Neural cell (in vitro differentiated cells): Measurements from ENCODE around the gene EML5. TPM values are rescaled to one million over a fixed set of nuclear protein-coding genes. Genes with fewer than 3 reads are reported as not detected.

Experiments used
- H2AFZ ChIP-seq: fragments of 200-600, 300-800 bp; sonication (generic), shearing (Covaris generic); 2 replicates; pipeline ENCODE4 v1.6.0; 2014; ENCODE audit warnings: low read depth, mild to moderate bottlenecking, antibody characterized with exemption, low read length, moderate library complexity
- H3F3A ChIP-seq: fragments of 200-600 bp; shearing (Covaris generic); 2 replicates; pipeline ENCODE4 v1.6.1; 2016; ENCODE audit warnings: mild to moderate bottlenecking, moderate library complexity, mixed read lengths, antibody characterized with exemption, low read length; ENCODE audit not compliant: insufficient read depth, poor library complexity, severe bottlenecking
- H3K27ac ChIP-seq: fragments of 200-600, 300-800 bp; sonication (generic), shearing (Covaris generic); 2 replicates; pipeline ENCODE4 v1.5.1; 2014; ENCODE audit warnings: mild to moderate bottlenecking, low read length, moderate library complexity
- H3K27me3 ChIP-seq: fragments of 300-800, 200-600 bp; sonication (generic), shearing (Covaris generic); 2 replicates; pipeline ENCODE4 v1.6.0; 2014; ENCODE audit warnings: mild to moderate bottlenecking, low read depth, low read length, moderate library complexity; ENCODE audit not compliant: insufficient read depth
- H3K36me3 ChIP-seq: fragments of 300-800, 200-600 bp; sonication (generic), shearing (Covaris generic); 2 replicates; pipeline ENCODE4 v1.5.1; 2014; ENCODE audit warnings: mild to moderate bottlenecking, antibody characterized with exemption, low read length, moderate library complexity; ENCODE audit not compliant: insufficient read depth
- H3K4me2 ChIP-seq: fragments of 300-800, 200-600 bp; sonication (generic), shearing (Covaris generic); 2 replicates; pipeline ENCODE4 v1.6.0; 2014; ENCODE audit warnings: mild to moderate bottlenecking, low read length
- H3K4me3 ChIP-seq: fragments of 300-800, 200-600 bp; sonication (generic), shearing (Covaris generic); 2 replicates; pipeline ENCODE4 v1.5.1; 2014; ENCODE audit warnings: mild to moderate bottlenecking, low read length, moderate library complexity
- H3K79me2 ChIP-seq: fragments of 200-600 bp; shearing (Covaris generic); replicated peaks from 2 replicates; pipeline ENCODE4 v1.6.0; 2014; ENCODE audit warnings: mild to moderate bottlenecking, low read length, moderate library complexity; ENCODE audit not compliant: insufficient read depth
- H3K9ac ChIP-seq: fragments of 300-800, 200-600 bp; sonication (generic), shearing (Covaris generic); 2 replicates; pipeline ENCODE4 v1.6.1; 2016; ENCODE audit warnings: mild to moderate bottlenecking, low read length, mixed read lengths
- H3K9me2 ChIP-seq: fragments of 200-600 bp; shearing (Covaris generic); 2 replicates; pipeline ENCODE4 v1.6.1; 2016; ENCODE audit warnings: mild to moderate bottlenecking, low read length, mixed read lengths; ENCODE audit not compliant: insufficient read depth
- H3K9me3 ChIP-seq: fragments of 200-600, 300-800 bp; sonication (generic), shearing (Covaris generic); 2 replicates; pipeline ENCODE4 v1.6.1; 2016; ENCODE audit warnings: mild to moderate bottlenecking, mixed run types, low read length, moderate library complexity, mixed read lengths
- H4K20me1 ChIP-seq: fragments of 200-600 bp; shearing (Covaris generic); 2 replicates; pipeline ENCODE4 v1.6.1; 2016; ENCODE audit warnings: mild to moderate bottlenecking, mixed run types; ENCODE audit not compliant: insufficient read depth
- CTCF ChIP-seq: fragments of 450-650 bp; IDR thresholded peaks from 2 replicates; pipeline ENCODE4 v1.5.1; 2014; ENCODE audit warnings: antibody characterized with exemption, mild to moderate bottlenecking, moderate library complexity; ENCODE audit not compliant: poor library complexity, severe bottlenecking
- EP300 ChIP-seq: fragments of 450-650 bp; conservative IDR thresholded peaks from 2 replicates; pipeline ENCODE4 v1.6.1; 2014; ENCODE audit warnings: antibody characterized with exemption, mild to moderate bottlenecking, moderate library complexity; ENCODE audit not compliant: poor library complexity, severe bottlenecking
- EZH2 ChIP-seq: fragments of 200-600, 300-800 bp; shearing (Covaris generic), sonication (generic); IDR thresholded peaks from 2 replicates; pipeline ENCODE4 v1.6.1; 2014; ENCODE audit warnings: antibody characterized with exemption, low read length, borderline replicate concordance, mild to moderate bottlenecking; ENCODE audit not compliant: insufficient read depth, poor library complexity, severe bottlenecking
- MXI1 ChIP-seq: fragments of 450-650 bp; conservative IDR thresholded peaks from 2 replicates; pipeline ENCODE4 v1.6.1; 2014; ENCODE audit warnings: antibody characterized with exemption, mild to moderate bottlenecking; ENCODE audit not compliant: poor library complexity, severe bottlenecking
- POLR2AphosphoS5 ChIP-seq: IDR thresholded peaks from 2 replicates; pipeline ENCODE4 v1.6.1; 2012
- RAD21 ChIP-seq: fragments of 450-650 bp; conservative IDR thresholded peaks from 2 replicates; pipeline ENCODE4 v1.6.1; 2014; ENCODE audit warnings: antibody characterized with exemption, mild to moderate bottlenecking, moderate library complexity
- REST ChIP-seq: IDR thresholded peaks from 2 replicates; pipeline ENCODE4 v1.6.1; 2012; ENCODE audit warnings: borderline replicate concordance
- SMC3 ChIP-seq: fragments of 450-650 bp; conservative IDR thresholded peaks from 2 replicates; pipeline ENCODE4 v1.6.1; 2014; ENCODE audit warnings: antibody characterized with exemption, mild to moderate bottlenecking, moderate library complexity; ENCODE audit not compliant: poor library complexity
- TAF1 ChIP-seq: IDR thresholded peaks from 2 replicates; pipeline ENCODE4 v1.6.1; 2012; ENCODE audit warnings: low read depth
- polyA plus RNA-seq: library from polyadenylated mRNA; depleted of rRNA; stranded (reverse); fragments of >200 nt; gene quantifications from 2 replicates; pipeline ENCODE4 v1.2.3, GENCODE V29; 2014

Gene EML5
- polyA plus RNA-seq, 1 donor from 2014 or later = 27.5 TPM

- TF ChIP-seq REST = no peak
These were observed 180.9 kb downstream of the EML5 start (continued) for GRCh38 chr14:88611878-88612277.

GRCh38 chr14:88607829-88608228 lies 184.9 kb downstream of the EML5 start:
- Histone ChIP-seq H3K4me2 (no peak overlapping the region), H3K36me3 (peaks cover 21% of the 10 kb centered on the region), H4K20me1 (no peaks in the 10 kb centered on the region), H3K9me2 (no peaks in the 10 kb centered on the region), H3K4me3 (no peak overlapping the region), H3K27me3 (no peaks in the 10 kb centered on the region), H3K9ac (no peak overlapping the region), H3F3A (no peaks in the 10 kb centered on the region), H3K9me3 (no peaks in the 10 kb centered on the region), H2AFZ (no peak overlapping the region), H3K79me2 (no peaks in the 10 kb centered on the region), H3K27ac (no peak overlapping the region)
- no peak for TF ChIP-seq EZH2
- TF ChIP-seq SMC3 = no peak
- no peak for TF ChIP-seq RAD21
- no peak for TF ChIP-seq MXI1
- TF ChIP-seq CTCF = no peak
- no peak for TF ChIP-seq EP300
- TF ChIP-seq POLR2AphosphoS5 = no peak
- no peak for TF ChIP-seq REST

- H3K79me2 ChIP-seq = no peaks in the 10 kb centered on the region
- no peak overlapping the region for H3K4me2 ChIP-seq
- no peaks in the 10 kb centered on the region for H3K9me3 ChIP-seq
- no peaks in the 10 kb centered on the region for H3F3A ChIP-seq
- H2AFZ ChIP-seq = no peak overlapping the region
- TF ChIP-seq RAD21 (no peak), EP300 (no peak), CTCF (no peak), POLR2AphosphoS5 (no peak), REST (no peak), EZH2 (no peak), TAF1 (no peak), MXI1 (no peak), SMC3 (no peak)
- no peak overlapping the region for H3K9ac ChIP-seq
- H3K9me2 ChIP-seq = no peaks in the 10 kb centered on the region
- H3K27me3 ChIP-seq = no peaks in the 10 kb centered on the region
- H3K27ac ChIP-seq = no peak overlapping the region
- no peak overlapping the region for H3K4me3 ChIP-seq
- no peaks in the 10 kb centered on the region for H4K20me1 ChIP-seq
- H3K36me3 ChIP-seq = peaks cover 8% of the 10 kb centered on the region
These were observed 187.2 kb downstream of the EML5 start for GRCh38 chr14:88605594-88605993.
